Measurements from ENCODE around the gene PDILT.
"Not testable (repeated sequence)": the region's sequence is repeated elsewhere in the genome, so short reads cannot be mapped to it uniquely, and the experiment has no call there.

Gene PDILT

GRCh38 chr16:20404637-20405036 lies at the start of gene PDILT:
TSS of gene PDILT (minus strand) at chr16:20404737. CDS start at chr16:20399300, 5,437 bp downstream.
- no peak for TF ChIP-seq CTCF (IDR thresholded peaks at IDR 0.05; ENCODE audit: low read depth, low read length)
- H3K4me3 ChIP-seq (ENCODE audit: low read depth, low read length): no peak within 1 kb of the TSS

GRCh38 chr16:20453633-20454032 lies 49.1 kb upstream of the PDILT start:
- not testable (repeated sequence) for H3K4me3 ChIP-seq (ENCODE audit: low read depth, low read length)

GRCh38 chr16:20451364-20451763 lies 46.8 kb upstream of the PDILT start, which contains the start of gene ACSM2A:
TSS of gene ACSM2A (plus strand) at chr16:20451521. CDS start at chr16:20460115, 8,594 bp downstream.
- H3K4me3 ChIP-seq (ENCODE audit: low read depth, low read length): not testable (repeated sequence)

- H3K4me3 ChIP-seq (ENCODE audit: low read depth, low read length): not testable (repeated sequence)
Observed at GRCh38 chr16:20446652-20447393, 42.3 kb upstream of the PDILT start.

GRCh38 chr16:20441859-20442258 lies 37.3 kb upstream of the PDILT start:
- H3K4me3 ChIP-seq (ENCODE audit: low read depth, low read length): not testable (repeated sequence)

GRCh38 chr16:20441191-20441590 lies 36.7 kb upstream of the PDILT start:
- no peak for TF ChIP-seq CTCF (IDR thresholded peaks at IDR 0.05; ENCODE audit: low read depth, low read length)
- H3K4me3 ChIP-seq (ENCODE audit: low read depth, low read length): no peak overlapping the region

- H3K4me3 ChIP-seq (ENCODE audit: low read depth, low read length): not testable (repeated sequence)
Observed at GRCh38 chr16:20440731-20441130, 36.2 kb upstream of the PDILT start.

GRCh38 chr16:20439820-20440231 lies 35.3 kb upstream of the PDILT start:
- not testable (repeated sequence) for H3K4me3 ChIP-seq (ENCODE audit: low read depth, low read length)

GRCh38 chr16:20438950-20439349 lies 34.4 kb upstream of the PDILT start:
- not testable (repeated sequence) for H3K4me3 ChIP-seq (ENCODE audit: low read depth, low read length)

GRCh38 chr16:20430948-20431347 lies 26.4 kb upstream of the PDILT start:
- no peak overlapping the region for H3K4me3 ChIP-seq (ENCODE audit: low read depth, low read length)

GRCh38 chr16:20430480-20430879 lies 25.9 kb upstream of the PDILT start:
- not testable (repeated sequence) for H3K4me3 ChIP-seq (ENCODE audit: low read depth, low read length)

More at GRCh38 chr16:20430948-20431347, 26.4 kb upstream of the PDILT start:
- no peak for TF ChIP-seq CTCF (IDR thresholded peaks at IDR 0.05; ENCODE audit: low read depth, low read length)

GRCh38 chr16:20429499-20429898 lies 25.0 kb upstream of the PDILT start:
- H3K4me3 ChIP-seq (ENCODE audit: low read depth, low read length): not testable (repeated sequence)

- not testable (repeated sequence) for H3K4me3 ChIP-seq (ENCODE audit: low read depth, low read length)
Observed at GRCh38 chr16:20427401-20427797, 22.9 kb upstream of the PDILT start.

All from WI38 (cell line).